ENCODE results near the gene LRRC7.
A peak's percentile ranks its signal among the peaks of the same experiment; 100 is the strongest.

LRRC7 gene

DNA sequence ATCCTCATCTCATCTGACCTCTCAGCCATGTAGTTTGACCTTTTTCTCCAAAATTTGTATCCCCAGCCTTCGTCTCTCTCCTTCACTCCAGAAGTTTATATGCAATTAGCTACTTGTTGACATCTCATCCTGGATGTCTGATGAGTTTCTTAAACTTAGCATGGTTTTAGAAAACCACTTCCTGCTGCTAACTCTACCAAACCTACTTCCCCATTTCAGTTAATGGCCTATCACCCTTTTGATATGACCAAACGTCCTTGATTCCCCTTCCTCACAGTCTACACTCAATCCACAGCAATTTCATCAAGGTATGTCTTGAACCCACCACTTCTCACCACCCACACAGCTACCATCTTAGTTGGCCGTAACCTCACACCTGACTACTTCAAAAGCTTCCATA, 515.8 kb downstream of the LRRC7 start:
- ChIA-PET CTCF (no interaction called here), POLR2A (ENCODE audit: low non-redundant PET) (no interaction called here)
- H3K27ac ChIP-seq, result no peak overlapping the region
- no peak for DNase-seq (ENCODE audit: low spot score)
- TF ChIP-seq, protein P1, sequence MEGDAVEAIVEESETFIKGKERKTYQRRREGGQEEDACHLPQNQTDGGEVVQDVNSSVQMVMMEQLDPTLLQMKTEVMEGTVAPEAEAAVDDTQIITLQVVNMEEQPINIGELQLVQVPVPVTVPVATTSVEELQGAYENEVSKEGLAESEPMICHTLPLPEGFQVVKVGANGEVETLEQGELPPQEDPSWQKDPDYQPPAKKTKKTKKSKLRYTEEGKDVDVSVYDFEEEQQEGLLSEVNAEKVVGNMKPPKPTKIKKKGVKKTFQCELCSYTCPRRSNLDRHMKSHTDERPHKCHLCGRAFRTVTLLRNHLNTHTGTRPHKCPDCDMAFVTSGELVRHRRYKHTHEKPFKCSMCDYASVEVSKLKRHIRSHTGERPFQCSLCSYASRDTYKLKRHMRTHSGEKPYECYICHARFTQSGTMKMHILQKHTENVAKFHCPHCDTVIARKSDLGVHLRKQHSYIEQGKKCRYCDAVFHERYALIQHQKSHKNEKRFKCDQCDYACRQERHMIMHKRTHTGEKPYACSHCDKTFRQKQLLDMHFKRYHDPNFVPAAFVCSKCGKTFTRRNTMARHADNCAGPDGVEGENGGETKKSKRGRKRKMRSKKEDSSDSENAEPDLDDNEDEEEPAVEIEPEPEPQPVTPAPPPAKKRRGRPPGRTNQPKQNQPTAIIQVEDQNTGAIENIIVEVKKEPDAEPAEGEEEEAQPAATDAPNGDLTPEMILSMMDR (conservative IDR thresholded peaks at IDR 0.05; ENCODE audit: low read depth), result no peak

DNA sequence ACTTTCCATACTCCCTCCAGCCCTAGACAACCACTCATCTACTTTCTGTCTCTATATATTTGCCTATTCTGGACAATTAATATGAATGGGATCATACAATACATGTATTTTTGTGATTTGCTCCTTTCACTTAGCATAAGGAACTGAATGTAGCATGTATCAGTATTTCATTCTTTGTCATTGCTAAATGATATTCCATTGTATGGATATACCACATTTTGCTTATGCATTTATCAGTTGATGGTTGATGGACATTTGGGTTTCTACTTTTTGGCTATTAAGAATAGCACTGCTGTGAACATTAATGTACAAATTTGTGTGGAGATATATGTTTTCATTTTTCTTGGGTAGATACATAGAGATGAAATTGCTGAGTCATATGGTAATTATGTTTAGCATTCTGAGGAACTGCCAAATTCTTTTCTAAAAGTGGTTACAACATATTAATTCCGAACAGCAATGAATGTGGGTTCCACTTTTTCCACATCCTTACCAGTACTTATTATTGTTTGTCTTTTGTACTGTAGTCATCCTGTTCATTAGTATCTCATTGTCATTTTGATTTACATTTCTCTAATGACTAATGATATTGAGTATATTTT, 516.7 kb downstream of the LRRC7 start:
- no peak overlapping the region for H3K27ac ChIP-seq
- TF ChIP-seq, protein P1 (conservative IDR thresholded peaks at IDR 0.05; ENCODE audit: low read depth), result no peak
- CTCF ChIA-PET, result no interaction called here
- POLR2A ChIA-PET (ENCODE audit: low non-redundant PET), result no interaction called here
- no peak for DNase-seq (ENCODE audit: low spot score)

DNA sequence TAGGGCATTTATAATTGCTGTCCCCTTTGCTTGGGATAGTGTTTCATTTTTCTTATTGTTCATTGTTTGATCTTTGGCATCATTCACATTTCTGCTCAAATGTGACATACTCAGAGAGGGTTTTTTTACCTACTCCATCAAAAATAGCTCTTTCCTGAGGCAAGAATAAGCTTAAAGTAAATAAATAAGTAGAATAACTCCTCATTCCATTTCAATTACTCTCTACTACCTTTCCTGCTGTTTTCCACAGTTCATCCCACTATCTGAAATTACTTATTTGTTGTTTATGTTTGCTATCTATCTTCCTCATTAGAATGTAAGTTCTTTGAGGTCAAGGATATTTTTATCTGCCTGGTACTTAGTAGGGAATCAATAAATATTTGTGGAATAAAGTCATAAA, 517.8 kb downstream of the LRRC7 start:
- ChIA-PET CTCF (interaction anchor here (0.8 kb wide), 1 partner anchor 14 kb away, joined by 4 read pairs; no protein-coding TSS in a partner anchor), POLR2A (ENCODE audit: low non-redundant PET) (no interaction called here)
- TF ChIP-seq, protein P1 (conservative IDR thresholded peaks at IDR 0.05; ENCODE audit: low read depth), result no peak
- H3K27ac ChIP-seq, result no peak overlapping the region
- no peak for DNase-seq (ENCODE audit: low spot score)

DNA sequence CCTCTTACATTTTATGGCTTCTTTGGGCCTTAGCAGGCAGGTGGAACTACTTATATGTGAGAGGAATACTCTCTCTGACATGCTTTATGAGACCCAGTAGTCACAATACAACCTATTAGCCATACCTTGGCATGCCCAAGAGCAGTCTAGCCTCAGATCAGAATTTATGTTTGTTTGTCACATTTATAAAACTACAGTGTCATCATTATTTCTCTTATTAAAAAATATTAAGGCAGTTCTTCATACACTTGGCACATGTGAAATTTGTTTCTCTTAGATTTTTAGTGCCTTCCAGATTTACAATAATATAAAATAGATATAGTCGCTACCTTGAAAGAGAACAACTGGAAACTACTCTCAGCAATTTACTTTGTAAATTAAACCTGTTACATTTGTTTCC, 519.2 kb downstream of the LRRC7 start:
- TF ChIP-seq, protein P1 (conservative IDR thresholded peaks at IDR 0.05; ENCODE audit: low read depth), result no peak
- no peak for DNase-seq (ENCODE audit: low spot score)
- ChIA-PET POLR2A (ENCODE audit: low non-redundant PET) (no interaction called here), CTCF (no interaction called here)
- no peak overlapping the region for H3K27ac ChIP-seq

DNA sequence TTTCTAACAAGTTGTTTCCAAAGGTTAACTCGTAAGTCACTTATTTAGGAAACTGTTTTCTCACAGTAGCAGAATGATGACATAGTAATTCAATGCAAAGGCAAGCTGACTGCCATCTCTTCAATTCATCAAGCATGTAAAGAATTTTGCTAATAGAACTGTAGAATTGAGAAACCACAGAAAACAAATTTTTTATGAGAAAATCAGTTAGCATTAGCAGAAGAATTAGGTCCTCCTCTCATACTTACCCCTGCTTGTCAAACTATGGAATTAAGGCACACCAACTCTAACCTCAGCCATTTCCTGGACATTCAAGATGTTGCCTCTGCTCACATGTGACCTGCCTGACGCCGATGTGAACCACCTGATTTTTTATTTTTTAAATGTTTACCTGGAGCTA, 522.4 kb downstream of the LRRC7 start:
- CTCF ChIA-PET, result no interaction called here
- no peak overlapping the region for H3K27ac ChIP-seq
- POLR2A ChIA-PET (ENCODE audit: low non-redundant PET), result no interaction called here
- TF ChIP-seq, protein P1 (conservative IDR thresholded peaks at IDR 0.05; ENCODE audit: low read depth), result no peak
- DNase-seq (ENCODE audit: low spot score), result no peak

DNA sequence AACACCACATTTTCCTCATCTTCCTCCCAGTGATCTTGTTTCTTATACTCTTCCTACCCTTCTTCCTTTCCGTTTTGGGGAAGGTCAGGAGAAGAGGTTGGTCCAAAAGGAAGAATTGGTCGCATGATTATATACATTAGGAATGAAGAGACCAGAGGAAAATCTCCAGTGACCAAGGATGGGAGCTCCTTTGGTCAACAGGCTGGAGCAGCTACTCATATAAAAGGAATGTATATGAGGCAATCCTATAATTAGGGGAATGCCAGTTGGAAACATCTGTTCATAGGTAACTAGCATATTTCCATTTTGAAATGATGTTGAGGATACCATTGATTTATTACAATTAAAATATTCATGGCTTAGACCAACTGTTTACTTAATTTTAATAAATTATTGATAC, 523.2 kb downstream of the LRRC7 start:
- peak; percentile 45 for DNase-seq (ENCODE audit: low spot score)
- TF ChIP-seq, protein P1 (conservative IDR thresholded peaks at IDR 0.05; ENCODE audit: low read depth), result no peak
- CTCF ChIA-PET, result no interaction called here
- H3K27ac ChIP-seq, result no peak overlapping the region
- POLR2A ChIA-PET (ENCODE audit: low non-redundant PET), result no interaction called here
